ENCODE results near the gene PTPRN2. TPM values are rescaled to one million over a fixed set of nuclear protein-coding genes. Genes with fewer than 3 reads are reported as not detected.

The PTPRN2 gene
- total and polyA plus RNA-seq, 9 of the 15 experiments (the other 6 are each of a cell fraction or from before 2014, with no cell fraction given), result not detected

- TF ChIP-seq ZNF592 (IDR thresholded peaks at IDR 0.05), result no peak
- no peak for TF ChIP-seq CUX1 (CRISPR knock-in tag; IDR thresholded peaks at IDR 0.05)
- no peak for TF ChIP-seq HBP1 (CRISPR knock-in tag; IDR thresholded peaks at IDR 0.05)
- no peak for TF ChIP-seq CC2D1A (IDR thresholded peaks at IDR 0.05)
- TF ChIP-seq SMARCC2 (IDR thresholded peaks at IDR 0.05; ENCODE audit: low read depth), result no peak
- no peak for TF ChIP-seq GTF2F1 (IDR thresholded peaks at IDR 0.05; ENCODE audit: low read depth, low read length)
These were observed 215.0 kb downstream of the PTPRN2 start (continued) for GRCh38 chr7:158372400-158373342.
